Neural cell (in vitro differentiated cells): Measurements from ENCODE around the gene CADM1.

Experiments used
- EZH2 ChIP-seq: fragments of 200-600, 300-800 bp; shearing (Covaris generic), sonication (generic); IDR thresholded peaks from 2 replicates; pipeline ENCODE4 v1.6.1; 2014; ENCODE audit warnings: antibody characterized with exemption, low read length, borderline replicate concordance, mild to moderate bottlenecking; ENCODE audit not compliant: insufficient read depth, poor library complexity, severe bottlenecking
- MXI1 ChIP-seq: fragments of 450-650 bp; conservative IDR thresholded peaks from 2 replicates; pipeline ENCODE4 v1.6.1; 2014; ENCODE audit warnings: antibody characterized with exemption, mild to moderate bottlenecking; ENCODE audit not compliant: poor library complexity, severe bottlenecking
- TF ChIP-seq, protein P1 (sequence below): fragments of 450-650 bp; IDR thresholded peaks from 2 replicates; pipeline ENCODE4 v1.5.1; 2014; ENCODE audit warnings: antibody characterized with exemption, mild to moderate bottlenecking, moderate library complexity; ENCODE audit not compliant: poor library complexity, severe bottlenecking

DNA sequence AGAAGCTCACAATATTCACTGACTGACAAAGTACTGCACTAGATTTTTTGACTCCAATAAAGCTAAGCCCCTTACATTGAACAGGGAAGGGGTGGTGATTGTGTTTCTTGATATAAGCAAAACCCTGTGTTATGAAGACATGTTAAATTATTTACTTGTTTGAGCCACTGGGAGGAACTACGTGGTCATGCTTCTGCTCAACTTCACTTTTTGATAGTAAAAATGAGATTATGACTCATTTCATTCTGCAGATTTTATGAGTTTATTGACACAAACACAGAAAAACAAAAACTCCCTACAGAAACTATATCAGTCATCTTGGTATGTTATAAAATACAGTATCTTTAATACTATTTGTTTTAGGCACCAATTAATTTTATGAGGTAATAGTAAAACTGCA, 124.7 kb downstream of the CADM1 start:
- TF ChIP-seq EZH2: no peak
- TF ChIP-seq, protein P1, sequence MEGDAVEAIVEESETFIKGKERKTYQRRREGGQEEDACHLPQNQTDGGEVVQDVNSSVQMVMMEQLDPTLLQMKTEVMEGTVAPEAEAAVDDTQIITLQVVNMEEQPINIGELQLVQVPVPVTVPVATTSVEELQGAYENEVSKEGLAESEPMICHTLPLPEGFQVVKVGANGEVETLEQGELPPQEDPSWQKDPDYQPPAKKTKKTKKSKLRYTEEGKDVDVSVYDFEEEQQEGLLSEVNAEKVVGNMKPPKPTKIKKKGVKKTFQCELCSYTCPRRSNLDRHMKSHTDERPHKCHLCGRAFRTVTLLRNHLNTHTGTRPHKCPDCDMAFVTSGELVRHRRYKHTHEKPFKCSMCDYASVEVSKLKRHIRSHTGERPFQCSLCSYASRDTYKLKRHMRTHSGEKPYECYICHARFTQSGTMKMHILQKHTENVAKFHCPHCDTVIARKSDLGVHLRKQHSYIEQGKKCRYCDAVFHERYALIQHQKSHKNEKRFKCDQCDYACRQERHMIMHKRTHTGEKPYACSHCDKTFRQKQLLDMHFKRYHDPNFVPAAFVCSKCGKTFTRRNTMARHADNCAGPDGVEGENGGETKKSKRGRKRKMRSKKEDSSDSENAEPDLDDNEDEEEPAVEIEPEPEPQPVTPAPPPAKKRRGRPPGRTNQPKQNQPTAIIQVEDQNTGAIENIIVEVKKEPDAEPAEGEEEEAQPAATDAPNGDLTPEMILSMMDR: no peak
- TF ChIP-seq MXI1: no peak
